Measurements from ENCODE around the gene PARD6B.
"Not testable (repeated sequence)": the region's sequence is repeated elsewhere in the genome, so short reads cannot be mapped to it uniquely, and the experiment has no call there.

PARD6B gene

DNA sequence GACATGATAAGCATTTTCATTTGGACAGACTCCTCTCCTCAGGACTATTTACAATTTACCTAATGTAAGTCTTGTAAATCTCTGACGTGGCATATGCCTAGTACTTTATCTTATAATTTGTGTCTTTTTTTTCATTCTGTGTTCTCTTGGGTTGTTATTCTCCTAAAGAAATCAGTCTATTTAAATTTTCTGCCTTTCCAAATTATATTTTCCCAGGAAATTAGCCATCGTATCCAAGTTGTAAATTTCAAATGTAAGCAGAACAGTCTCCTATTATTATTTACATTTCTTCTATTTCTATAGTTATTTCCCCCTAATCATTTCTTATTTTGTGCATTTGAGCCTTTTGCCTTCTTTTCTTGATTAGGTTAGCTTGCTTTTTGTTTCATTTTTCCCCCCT, 46.0 kb downstream of the PARD6B start:
- no peak overlapping the region for H3K27ac ChIP-seq
- TF ChIP-seq, protein P1, sequence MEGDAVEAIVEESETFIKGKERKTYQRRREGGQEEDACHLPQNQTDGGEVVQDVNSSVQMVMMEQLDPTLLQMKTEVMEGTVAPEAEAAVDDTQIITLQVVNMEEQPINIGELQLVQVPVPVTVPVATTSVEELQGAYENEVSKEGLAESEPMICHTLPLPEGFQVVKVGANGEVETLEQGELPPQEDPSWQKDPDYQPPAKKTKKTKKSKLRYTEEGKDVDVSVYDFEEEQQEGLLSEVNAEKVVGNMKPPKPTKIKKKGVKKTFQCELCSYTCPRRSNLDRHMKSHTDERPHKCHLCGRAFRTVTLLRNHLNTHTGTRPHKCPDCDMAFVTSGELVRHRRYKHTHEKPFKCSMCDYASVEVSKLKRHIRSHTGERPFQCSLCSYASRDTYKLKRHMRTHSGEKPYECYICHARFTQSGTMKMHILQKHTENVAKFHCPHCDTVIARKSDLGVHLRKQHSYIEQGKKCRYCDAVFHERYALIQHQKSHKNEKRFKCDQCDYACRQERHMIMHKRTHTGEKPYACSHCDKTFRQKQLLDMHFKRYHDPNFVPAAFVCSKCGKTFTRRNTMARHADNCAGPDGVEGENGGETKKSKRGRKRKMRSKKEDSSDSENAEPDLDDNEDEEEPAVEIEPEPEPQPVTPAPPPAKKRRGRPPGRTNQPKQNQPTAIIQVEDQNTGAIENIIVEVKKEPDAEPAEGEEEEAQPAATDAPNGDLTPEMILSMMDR (IDR thresholded peaks at IDR 0.05): no peak

DNA sequence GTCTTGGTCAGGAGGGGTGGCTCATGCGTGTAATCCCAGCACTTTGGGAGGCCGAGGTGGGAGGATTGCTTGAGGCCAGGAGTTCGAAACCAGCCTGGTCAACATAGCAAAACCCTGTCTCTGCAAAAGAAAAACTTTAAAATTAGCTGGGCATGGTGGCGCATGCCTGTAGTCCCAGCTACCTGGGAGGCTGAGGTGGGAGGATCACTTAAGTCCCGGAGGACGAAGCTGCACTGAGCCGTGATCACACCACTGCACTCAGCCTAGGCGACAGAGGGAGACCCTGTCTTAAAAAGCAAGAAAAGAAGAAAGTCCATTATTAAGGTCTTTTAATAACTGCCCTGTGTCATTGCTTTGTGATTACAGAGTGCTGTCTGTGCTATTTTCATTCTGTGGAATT, 47.6 kb downstream of the PARD6B start:
- not testable (repeated sequence) for H3K27ac ChIP-seq; DNase-seq (ENCODE audit: low spot score); H3K4me3 ChIP-seq

More for the DNA sequence above, 46.0 kb downstream of the PARD6B start:
- no peak for DNase-seq (ENCODE audit: low spot score)
- H3K4me3 ChIP-seq: no peak overlapping the region

DNA sequence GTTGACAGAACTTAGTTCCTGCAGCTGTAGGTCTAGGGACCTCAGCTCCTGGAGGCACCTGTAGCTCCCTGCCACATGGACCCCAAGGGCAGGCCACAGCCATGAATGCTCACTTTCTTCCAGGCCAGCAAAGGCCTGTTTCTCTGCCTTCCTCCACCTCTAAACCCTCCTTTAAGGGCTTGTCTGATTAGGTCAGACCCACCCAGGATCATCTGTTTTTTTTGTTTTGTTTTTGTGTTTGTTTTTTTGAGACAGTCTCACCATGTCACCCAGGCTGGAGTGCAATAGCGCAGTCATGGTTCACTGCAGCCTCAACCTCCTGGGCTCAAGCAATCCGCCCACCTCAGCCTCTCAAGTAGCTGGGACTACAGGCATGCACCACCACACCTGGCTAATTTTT, 52.0 kb downstream of the PARD6B start:
- TF ChIP-seq, protein P1 (IDR thresholded peaks at IDR 0.05): no peak
- Histone ChIP-seq H3K27ac (no peak overlapping the region), H3K4me3 (no peak overlapping the region)
- no peak for DNase-seq (ENCODE audit: low spot score)

DNA sequence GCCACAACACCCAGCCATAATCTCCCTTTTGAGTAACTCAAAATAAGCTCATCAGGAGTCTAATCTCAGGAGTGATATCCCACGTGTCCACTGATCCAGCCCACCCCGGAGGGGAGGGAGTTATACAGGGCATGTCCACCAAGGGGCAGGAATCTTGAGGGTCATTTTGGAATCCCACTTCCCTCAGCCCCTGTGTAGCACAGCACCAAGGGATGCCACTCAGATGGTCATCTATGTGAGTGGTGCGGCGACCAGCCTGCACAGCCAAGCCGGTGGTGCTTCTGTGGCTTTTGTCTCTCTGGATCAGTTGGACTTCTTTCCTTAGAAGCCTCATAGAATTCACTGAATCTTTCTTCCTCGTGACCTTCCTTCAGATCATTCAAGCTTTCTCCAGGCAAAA, 52.5 kb downstream of the PARD6B start:
- DNase-seq (ENCODE audit: low spot score): no peak
- Histone ChIP-seq H3K4me3 (no peak overlapping the region), H3K27ac (no peak overlapping the region)
- TF ChIP-seq, protein P1 (IDR thresholded peaks at IDR 0.05): no peak

DNA sequence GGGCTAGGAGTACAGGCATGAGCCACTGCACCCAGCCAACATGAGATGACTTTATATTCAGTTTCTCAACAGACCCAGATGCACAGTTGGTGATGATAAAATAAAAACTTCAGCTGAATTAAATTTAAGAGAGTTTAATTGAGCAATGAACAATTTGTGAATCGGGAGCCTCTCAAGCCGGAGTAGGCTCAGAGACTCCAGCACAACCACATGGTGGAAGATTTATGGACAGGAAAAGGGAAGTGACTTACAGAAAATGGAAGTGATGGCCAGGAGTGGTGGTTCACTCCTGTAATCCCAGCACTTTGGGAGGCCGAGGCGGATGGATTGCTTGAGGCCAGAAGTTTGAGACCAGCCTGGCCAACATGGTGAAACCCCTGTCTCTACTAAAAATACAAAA, 53.1 kb downstream of the PARD6B start:
- Histone ChIP-seq H3K27ac (no peak overlapping the region), H3K4me3 (no peak overlapping the region)
- no peak for DNase-seq (ENCODE audit: low spot score)
- TF ChIP-seq, protein P1 (IDR thresholded peaks at IDR 0.05): no peak

DNA sequence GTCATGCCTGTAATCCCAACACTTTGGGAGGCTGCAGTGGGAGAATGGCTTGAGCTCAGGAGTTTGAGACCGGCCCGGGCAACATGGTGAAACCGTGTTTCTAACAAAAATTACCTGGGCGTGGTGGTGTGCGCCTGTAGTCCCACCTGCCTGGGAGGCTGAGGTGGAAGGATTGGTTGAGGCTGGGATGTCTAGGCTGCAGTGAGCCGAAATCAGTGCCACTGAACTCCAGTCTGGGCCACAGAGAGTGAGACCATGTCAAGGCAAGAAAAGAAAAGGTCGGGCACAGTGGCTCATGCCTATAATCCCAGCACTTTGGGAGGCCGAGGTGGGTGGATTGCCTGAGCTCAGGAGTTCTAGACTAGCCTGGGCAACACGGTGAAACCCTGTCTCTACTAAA, 55.3 kb downstream of the PARD6B start:
- no peak overlapping the region for H3K27ac ChIP-seq
- no peak overlapping the region for H3K4me3 ChIP-seq
- TF ChIP-seq, protein P1 (IDR thresholded peaks at IDR 0.05): no peak
- DNase-seq (ENCODE audit: low spot score): no peak

DNA sequence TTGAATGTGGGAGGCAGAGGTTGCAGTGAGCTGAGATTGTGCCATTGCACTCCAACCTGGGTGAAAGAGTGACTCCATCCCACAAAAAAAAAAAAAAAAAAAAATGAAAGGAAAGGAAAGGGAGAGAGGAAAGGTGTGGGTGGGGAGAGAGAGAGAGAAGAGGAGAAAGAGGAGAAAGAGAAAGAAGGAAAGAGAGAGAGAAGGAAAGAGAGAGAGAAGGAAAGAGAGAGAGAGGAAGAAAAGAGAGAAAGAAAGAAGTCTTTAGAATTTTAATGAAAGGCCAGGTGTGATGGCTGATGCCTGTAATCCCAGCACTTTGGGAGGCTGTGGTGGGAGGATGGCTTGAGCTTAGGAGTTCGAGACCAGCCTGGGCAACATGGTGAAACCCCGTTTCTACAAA, 55.8 kb downstream of the PARD6B start:
- no peak overlapping the region for H3K4me3 ChIP-seq
- no peak overlapping the region for H3K27ac ChIP-seq
- TF ChIP-seq, protein P1 (IDR thresholded peaks at IDR 0.05): no peak
- DNase-seq (ENCODE audit: low spot score): no peak

Data from coronary artery (tissue), 2 donors.